Activated naive CD8-positive, alpha-beta T cell (primary cell): Measurements from ENCODE around the gene ATCAY.
"Not testable (repeated sequence)": the region's sequence is repeated elsewhere in the genome, so short reads cannot be mapped to it uniquely, and the experiment has no call there.

Source experiments
- H3K27ac Mint-ChIP-seq: one replicate; pipeline ENCODE4 v1.8.0; 2021; ENCODE audit warnings: mixed read lengths
- H3K27me3 Mint-ChIP-seq: one replicate; pipeline ENCODE4 v1.8.0; 2021; ENCODE audit warnings: mixed read lengths
- H3K36me3 Mint-ChIP-seq: one replicate; pipeline ENCODE4 v1.8.0; 2021; ENCODE audit warnings: mixed read lengths
- H3K4me1 Mint-ChIP-seq: one replicate; pipeline ENCODE4 v1.8.0; 2021; ENCODE audit warnings: low read depth, mixed read lengths
- H3K4me3 Mint-ChIP-seq: one replicate; pipeline ENCODE4 v1.8.0; 2021; ENCODE audit warnings: mild to moderate bottlenecking, mixed read lengths
- H3K9me3 Mint-ChIP-seq: one replicate; pipeline ENCODE4 v1.8.0; 2021; ENCODE audit warnings: low read depth, mixed read lengths

Gene ATCAY

GRCh38 chr19:3944018-3944721 lies 63.7 kb downstream of the ATCAY start:
- Mint-ChIP-seq H3K27me3 (no peaks in the 10 kb centered on the region), H3K36me3 (no peaks in the 10 kb centered on the region), H3K4me1 (no peaks in the 10 kb centered on the region), H3K9me3 (no peaks in the 10 kb centered on the region), H3K27ac (no peak overlapping the region), H3K4me3 (no peak overlapping the region)

- Mint-ChIP-seq H3K4me3 (no peak overlapping the region), H3K36me3 (no peaks in the 10 kb centered on the region), H3K4me1 (no peaks in the 10 kb centered on the region), H3K9me3 (no peaks in the 10 kb centered on the region), H3K27me3 (no peaks in the 10 kb centered on the region), H3K27ac (no peak overlapping the region)
These were observed 65.4 kb downstream of the ATCAY start for GRCh38 chr19:3945838-3946237.

DNA sequence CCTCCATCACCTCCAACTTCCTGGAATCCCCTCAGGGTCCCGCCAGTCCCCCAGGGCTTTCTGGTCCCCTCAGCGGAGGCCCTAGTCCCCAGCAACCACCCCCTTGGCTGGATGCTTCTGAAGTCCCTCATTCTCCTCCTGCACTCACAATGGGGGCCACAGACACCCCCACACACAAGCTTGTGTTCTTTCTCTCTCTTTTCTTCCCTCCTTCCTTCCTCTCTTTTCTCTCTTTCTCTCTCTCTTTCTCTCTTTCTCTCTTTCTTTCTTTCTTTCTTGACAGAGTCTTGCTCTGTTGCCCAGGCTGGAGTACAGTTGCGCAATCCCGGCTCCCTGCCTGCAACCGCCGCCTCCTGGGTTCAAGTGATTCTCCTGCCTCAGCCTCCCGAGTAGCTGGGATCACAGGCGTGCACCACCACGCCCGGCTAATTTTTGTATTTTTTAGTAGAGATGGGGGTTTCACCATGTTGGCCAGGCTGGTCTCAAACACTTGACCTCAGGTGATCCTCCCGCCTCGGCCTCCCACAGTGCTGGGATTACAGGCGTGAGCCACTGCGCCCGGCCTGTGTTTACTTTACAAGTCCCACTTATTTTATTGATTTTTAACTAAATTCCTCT lies 66.9 kb downstream of the ATCAY start:
- H3K4me1 Mint-ChIP-seq, H3K36me3 Mint-ChIP-seq, H3K9me3 Mint-ChIP-seq, H3K27me3 Mint-ChIP-seq, H3K27ac Mint-ChIP-seq, H3K4me3 Mint-ChIP-seq: not testable (repeated sequence)

DNA sequence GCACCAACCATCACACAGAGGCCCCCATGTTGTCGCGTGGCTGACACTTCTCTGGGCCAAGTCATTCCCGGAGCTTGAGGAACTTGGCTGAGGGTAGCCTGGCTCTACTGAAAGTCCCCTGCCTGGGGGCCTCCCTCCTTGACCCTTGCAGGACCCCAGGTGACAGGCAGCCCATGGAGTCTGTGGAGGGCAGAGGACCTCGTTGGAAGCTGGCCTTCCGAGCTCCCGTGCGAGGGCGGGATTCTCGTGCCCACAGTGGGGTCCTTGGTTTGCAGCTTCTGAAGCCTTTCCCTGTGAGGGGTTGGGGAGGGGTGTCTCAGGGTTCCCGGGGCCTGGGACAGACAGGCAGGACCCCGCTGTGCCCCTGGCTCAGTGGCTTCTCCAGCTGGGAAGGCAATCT lies 68.8 kb downstream of the ATCAY start:
- H3K9me3 Mint-ChIP-seq = no peaks in the 10 kb centered on the region
- H3K27me3 Mint-ChIP-seq = no peaks in the 10 kb centered on the region
- H3K27ac Mint-ChIP-seq = no peak overlapping the region
- peaks cover 9% of the 10 kb centered on the region for H3K4me1 Mint-ChIP-seq
- H3K4me3 Mint-ChIP-seq = no peak overlapping the region
- H3K36me3 Mint-ChIP-seq = no peaks in the 10 kb centered on the region

GRCh38 chr19:3949997-3950859 lies 69.7 kb downstream of the ATCAY start:
- peaks cover 9% of the 10 kb centered on the region for H3K4me1 Mint-ChIP-seq
- no peaks in the 10 kb centered on the region for H3K9me3 Mint-ChIP-seq
- no peaks in the 10 kb centered on the region for H3K27me3 Mint-ChIP-seq
- peak overlapping the region; percentile 13 for H3K4me3 Mint-ChIP-seq
- H3K27ac Mint-ChIP-seq = no peak overlapping the region
- no peaks in the 10 kb centered on the region for H3K36me3 Mint-ChIP-seq

- H3K4me1 Mint-ChIP-seq = peaks cover 9% of the 10 kb centered on the region
- H3K27ac Mint-ChIP-seq = peak overlapping the region; percentile 58
- no peaks in the 10 kb centered on the region for H3K36me3 Mint-ChIP-seq
- H3K4me3 Mint-ChIP-seq = peak overlapping the region; percentile 80
- H3K9me3 Mint-ChIP-seq = no peaks in the 10 kb centered on the region
- no peaks in the 10 kb centered on the region for H3K27me3 Mint-ChIP-seq
These were observed 70.7 kb downstream of the ATCAY start for GRCh38 chr19:3950871-3951861.

- not testable (repeated sequence) for H3K27me3 Mint-ChIP-seq, H3K4me3 Mint-ChIP-seq, H3K4me1 Mint-ChIP-seq, H3K9me3 Mint-ChIP-seq, H3K36me3 Mint-ChIP-seq, H3K27ac Mint-ChIP-seq
These were observed 72.3 kb downstream of the ATCAY start for GRCh38 chr19:3952755-3953276.

DNA sequence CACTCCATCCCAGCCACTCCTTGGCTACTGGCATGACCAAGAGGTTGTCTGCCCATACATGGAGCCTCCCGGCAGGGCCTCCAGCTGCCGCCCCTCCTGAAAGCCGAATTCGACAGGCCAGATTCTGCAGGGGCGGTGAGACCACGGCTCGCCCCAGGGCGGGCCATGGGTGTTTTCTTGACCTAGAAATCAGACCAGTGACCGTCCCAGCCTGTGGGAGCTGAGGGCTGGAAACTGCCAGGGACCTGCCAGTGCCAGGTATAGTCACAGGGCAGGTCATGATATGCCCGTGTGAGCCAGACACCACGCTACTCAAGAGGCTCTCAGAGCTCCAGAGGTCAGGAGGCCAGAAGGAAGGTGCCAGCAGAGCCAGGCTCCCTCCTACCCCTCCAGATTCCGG lies 73.6 kb downstream of the ATCAY start:
- no peak overlapping the region for H3K4me3 Mint-ChIP-seq

GRCh38 chr19:3955276-3955675 lies 74.8 kb downstream of the ATCAY start:
- not testable (repeated sequence) for H3K4me1 Mint-ChIP-seq, H3K27me3 Mint-ChIP-seq, H3K36me3 Mint-ChIP-seq, H3K9me3 Mint-ChIP-seq, H3K4me3 Mint-ChIP-seq, H3K27ac Mint-ChIP-seq

More for the DNA sequence above, 73.6 kb downstream of the ATCAY start:
- Mint-ChIP-seq H3K4me1 (peaks cover 9% of the 10 kb centered on the region), H3K27me3 (no peaks in the 10 kb centered on the region), H3K36me3 (no peaks in the 10 kb centered on the region), H3K27ac (no peak overlapping the region), H3K9me3 (no peaks in the 10 kb centered on the region)

- no peaks in the 10 kb centered on the region for H3K9me3 Mint-ChIP-seq
- no peaks in the 10 kb centered on the region for H3K36me3 Mint-ChIP-seq
- H3K4me3 Mint-ChIP-seq = no peak overlapping the region
- peaks cover 9% of the 10 kb centered on the region for H3K4me1 Mint-ChIP-seq
- H3K27me3 Mint-ChIP-seq = no peaks in the 10 kb centered on the region
- no peak overlapping the region for H3K27ac Mint-ChIP-seq
These were observed 75.2 kb downstream of the ATCAY start for GRCh38 chr19:3955688-3956087.

DNA sequence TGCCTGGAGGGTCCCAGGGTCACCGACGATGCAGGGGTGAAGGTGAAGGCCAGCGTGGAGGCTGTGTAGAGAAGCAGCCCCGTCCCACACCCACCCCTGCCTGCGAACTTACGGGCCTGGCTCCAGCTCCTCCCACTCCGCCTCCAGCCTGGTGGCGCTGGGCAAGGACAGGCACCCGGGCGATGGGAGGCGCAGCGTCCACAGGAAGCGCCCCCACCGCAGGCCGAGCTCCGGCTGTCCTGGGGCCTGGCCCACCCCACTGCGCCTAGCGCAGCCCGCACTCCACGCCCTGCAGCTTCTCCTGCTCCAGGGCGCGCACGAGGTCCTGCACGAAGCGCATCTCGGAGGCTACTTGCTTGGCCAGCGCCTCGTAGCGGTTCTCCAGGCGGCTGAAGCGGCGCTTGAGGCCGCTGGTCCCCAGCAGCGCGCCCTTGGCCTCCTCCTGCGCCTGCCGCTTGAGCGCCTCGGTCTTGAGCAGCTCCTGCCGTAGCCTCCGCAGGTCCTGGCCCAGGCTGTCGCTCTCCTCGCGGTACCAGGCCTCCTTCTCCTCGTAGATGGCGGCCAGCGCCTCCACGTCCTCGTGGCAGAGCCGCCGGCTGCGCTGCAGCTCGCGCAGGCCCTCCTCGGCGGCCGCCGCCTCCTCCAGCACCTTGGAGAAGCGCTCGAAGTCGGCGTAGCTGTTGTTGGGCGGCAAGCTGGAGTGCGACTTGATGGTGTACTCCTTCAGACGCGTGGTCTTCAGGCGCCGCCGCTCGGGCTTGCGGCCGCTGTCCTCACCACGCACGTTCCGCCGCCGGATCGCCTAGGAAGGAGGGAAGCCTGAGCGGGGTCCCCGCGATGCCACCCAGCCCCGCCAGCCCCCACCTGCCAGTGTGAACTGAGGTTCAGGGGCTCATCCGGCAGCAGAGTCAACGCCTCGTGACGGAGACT lies 78.6 kb downstream of the ATCAY start:
- no peaks in the 10 kb centered on the region for H3K27me3 Mint-ChIP-seq
- no peaks in the 10 kb centered on the region for H3K36me3 Mint-ChIP-seq
- H3K4me3 Mint-ChIP-seq = no peak overlapping the region
- H3K4me1 Mint-ChIP-seq = no peaks in the 10 kb centered on the region
- H3K9me3 Mint-ChIP-seq = no peaks in the 10 kb centered on the region
- H3K27ac Mint-ChIP-seq = no peak overlapping the region

GRCh38 chr19:3959766-3960131 lies 79.3 kb downstream of the ATCAY start:
- Mint-ChIP-seq H3K27ac (no peak overlapping the region), H3K27me3 (no peaks in the 10 kb centered on the region), H3K36me3 (no peaks in the 10 kb centered on the region), H3K4me3 (no peak overlapping the region), H3K9me3 (no peaks in the 10 kb centered on the region), H3K4me1 (no peaks in the 10 kb centered on the region)

- Mint-ChIP-seq H3K9me3 (no peaks in the 10 kb centered on the region), H3K36me3 (no peaks in the 10 kb centered on the region), H3K4me1 (no peaks in the 10 kb centered on the region), H3K27me3 (no peaks in the 10 kb centered on the region), H3K27ac (no peak overlapping the region), H3K4me3 (no peak overlapping the region)
These were observed 80.5 kb downstream of the ATCAY start for GRCh38 chr19:3961007-3961406.
